Activated T-cell treated with anti-CD3 and anti-CD28 coated beads, Interleukin-2, amount 50 U/mL, for 72 hours (primary cell): ENCODE results near the gene MTRF1L. TPM values are rescaled to one million over a fixed set of nuclear protein-coding genes. Genes with fewer than 3 reads are reported as not detected.
"Not testable (repeated sequence)": the region's sequence is repeated elsewhere in the genome, so short reads cannot be mapped to it uniquely, and the experiment has no call there.

Source experiments
- ATAC-seq, 2 donors: fragments of 150-1000 bp; cut with Tn5 transposase; replicated peaks in 1 of 2; 2 replicates each; pipeline ENCODE4 v1.10.0; 2021; ENCODE audit warnings: moderate library complexity in 2 of 2, mild to moderate bottlenecking in 1 of 2
- DNase-seq, 2 donors: peaks; one replicate each; pipeline ENCODE4 v3.0.0; 2021 to 2022; ENCODE audit warnings: mixed read lengths in 1 of 2
- H3K27ac Mint-ChIP-seq: one replicate; pipeline ENCODE4 v1.8.0; 2022; ENCODE audit warnings: mild to moderate bottlenecking, moderate library complexity, mixed read lengths
- H3K27me3 Mint-ChIP-seq: one replicate; pipeline ENCODE4 v1.8.0; 2022; ENCODE audit warnings: low read depth, mixed read lengths
- H3K36me3 Mint-ChIP-seq, 2 donors: one replicate each; pipeline ENCODE4 v1.8.0; 2022; ENCODE audit warnings: mixed read lengths in 2 of 2, mild to moderate bottlenecking in 1 of 2; ENCODE audit not compliant: insufficient read depth in 2 of 2
- H3K4me1 Mint-ChIP-seq: one replicate; pipeline ENCODE4 v1.8.0; 2022; ENCODE audit warnings: low read depth, mixed read lengths
- H3K4me3 Mint-ChIP-seq, 2 donors: one replicate each; pipeline ENCODE4 v1.8.0; 2022; ENCODE audit warnings: mild to moderate bottlenecking in 2 of 2, mixed read lengths in 2 of 2, moderate library complexity in 2 of 2
- H3K9me3 Mint-ChIP-seq, 2 donors: one replicate each; pipeline ENCODE4 v1.8.0; 2022; ENCODE audit warnings: mixed read lengths in 2 of 2
- total RNA-seq, 2 donors: library from RNA; stranded (reverse); gene quantifications; one replicate each; pipeline ENCODE4 v1.2.3, GENCODE V29; 2022

The MTRF1L gene
- total RNA-seq, 2 donors from 2014 or later = 13.8 to 21.1 TPM

DNA sequence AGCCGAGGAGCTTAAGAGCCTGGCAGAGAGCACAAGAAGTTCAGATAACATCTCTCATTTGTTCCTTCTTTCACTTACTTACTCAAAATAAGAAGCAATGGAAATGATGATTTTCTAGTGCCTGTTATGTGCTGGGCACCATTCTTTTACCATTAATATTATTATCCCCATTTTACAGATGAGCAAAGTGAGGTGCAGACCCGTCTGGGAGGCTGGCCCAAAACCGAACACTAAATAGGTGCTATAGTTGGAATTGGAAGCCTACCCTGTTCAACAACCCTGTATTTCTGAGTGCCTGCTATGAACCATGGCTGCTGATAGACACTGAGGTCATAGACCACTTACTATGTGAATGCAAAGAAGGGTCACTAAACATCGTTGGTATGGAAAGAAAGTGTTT lies 25.0 kb upstream of the MTRF1L start:
- H3K36me3 Mint-ChIP-seq = no peaks in the 10 kb centered on the region
- no peak overlapping the region for H3K27ac Mint-ChIP-seq
- H3K4me3 Mint-ChIP-seq = no peak overlapping the region
- no peaks in the 10 kb centered on the region for H3K9me3 Mint-ChIP-seq
- peaks cover 10% of the 10 kb centered on the region for H3K4me1 Mint-ChIP-seq
- H3K27me3 Mint-ChIP-seq = peaks cover 36% of the 10 kb centered on the region
- ATAC-seq = no peak
- DNase-seq = no peak

DNA sequence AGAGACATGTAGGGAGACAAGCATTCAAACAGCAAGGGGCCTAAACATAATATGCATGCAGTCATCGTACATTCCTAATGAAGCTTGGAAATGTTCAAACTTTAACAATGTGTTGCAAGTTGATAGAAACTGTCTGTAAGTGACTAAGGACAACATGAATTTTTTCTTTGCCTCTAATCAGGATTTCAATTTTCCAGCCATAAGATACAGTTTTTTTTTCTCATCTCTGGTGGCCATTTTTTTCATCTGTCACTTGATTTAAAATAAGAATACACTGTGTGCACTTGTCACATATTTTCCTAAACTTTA lies 22.2 kb upstream of the MTRF1L start:
- DNase-seq = no peak
- peaks cover 29% of the 10 kb centered on the region for H3K27me3 Mint-ChIP-seq
- ATAC-seq = no peak
- H3K4me1 Mint-ChIP-seq = peaks cover 10% of the 10 kb centered on the region
- H3K4me3 Mint-ChIP-seq = no peak overlapping the region
- H3K27ac Mint-ChIP-seq = no peak overlapping the region
- H3K36me3 Mint-ChIP-seq = no peaks in the 10 kb centered on the region
- H3K9me3 Mint-ChIP-seq = no peaks in the 10 kb centered on the region

DNA sequence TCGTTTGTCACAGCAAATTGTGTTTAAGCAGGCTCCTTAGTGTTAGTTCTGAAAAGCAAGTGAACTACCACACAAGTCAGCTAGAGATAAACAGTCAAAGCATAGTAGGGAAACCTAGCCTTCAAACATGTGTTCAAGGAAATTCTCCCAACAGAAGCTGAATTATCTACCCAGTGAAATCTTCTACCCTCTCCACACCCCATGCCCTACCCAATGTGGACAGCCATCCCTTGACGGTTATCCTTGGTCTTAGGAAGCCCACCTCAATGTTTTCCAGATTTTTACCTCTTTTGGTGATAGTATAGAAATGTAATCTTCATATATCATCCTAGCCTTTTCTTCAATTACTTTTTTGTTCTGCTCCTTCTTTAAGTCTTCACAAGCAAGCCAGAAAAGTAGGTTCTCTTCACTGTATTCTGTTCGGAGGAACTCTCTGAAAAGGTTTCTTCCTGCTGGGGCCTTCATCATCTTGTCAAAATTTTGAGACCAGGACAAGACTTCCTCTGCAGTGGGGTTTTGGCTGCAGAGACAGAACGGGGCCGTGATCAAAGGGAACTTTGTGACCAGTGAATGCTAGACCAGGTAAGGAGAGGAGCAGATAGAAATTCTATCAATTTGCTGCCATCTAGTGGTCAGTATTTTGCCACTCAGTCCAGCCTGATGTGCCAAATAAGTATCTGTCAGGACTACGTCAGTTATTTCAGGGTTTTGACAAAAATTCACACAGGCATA lies 21.6 kb upstream of the MTRF1L start:
- DNase-seq (peak; percentile 29 to 49), ATAC-seq (peak; percentile 90 to 97)
- H3K9me3 Mint-ChIP-seq = no peaks in the 10 kb centered on the region
- no peaks in the 10 kb centered on the region for H3K36me3 Mint-ChIP-seq
- peaks cover 10% of the 10 kb centered on the region for H3K4me1 Mint-ChIP-seq
- no peak overlapping the region for H3K4me3 Mint-ChIP-seq
- H3K27me3 Mint-ChIP-seq = peaks cover 29% of the 10 kb centered on the region
- H3K27ac Mint-ChIP-seq = no peak overlapping the region

DNA sequence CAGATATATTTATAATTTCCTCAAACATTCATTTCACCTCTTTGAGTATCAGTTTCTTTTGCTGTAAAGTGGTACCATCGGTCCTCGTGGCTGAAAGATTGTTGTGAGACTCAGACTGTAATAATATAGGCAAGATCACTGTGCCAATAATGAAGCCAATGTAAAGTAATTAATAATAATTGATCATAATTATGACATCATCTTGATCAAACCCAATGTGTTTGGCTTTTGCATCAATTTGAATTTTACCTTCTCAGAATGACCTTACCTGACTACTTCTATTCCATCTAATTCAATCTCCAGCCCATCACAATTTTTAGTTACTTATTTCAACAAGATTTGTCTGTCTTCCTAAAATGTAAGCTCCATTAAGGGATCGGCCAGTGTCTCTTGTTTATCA lies 15.8 kb upstream of the MTRF1L start:
- Mint-ChIP-seq H3K36me3 (no peaks in the 10 kb centered on the region), H3K27me3 (peaks cover 21% of the 10 kb centered on the region), H3K4me1 (no peaks in the 10 kb centered on the region), H3K9me3 (no peaks in the 10 kb centered on the region), H3K4me3 (no peak overlapping the region), H3K27ac (no peak overlapping the region)
- DNase-seq = no peak
- ATAC-seq = no peak

DNA sequence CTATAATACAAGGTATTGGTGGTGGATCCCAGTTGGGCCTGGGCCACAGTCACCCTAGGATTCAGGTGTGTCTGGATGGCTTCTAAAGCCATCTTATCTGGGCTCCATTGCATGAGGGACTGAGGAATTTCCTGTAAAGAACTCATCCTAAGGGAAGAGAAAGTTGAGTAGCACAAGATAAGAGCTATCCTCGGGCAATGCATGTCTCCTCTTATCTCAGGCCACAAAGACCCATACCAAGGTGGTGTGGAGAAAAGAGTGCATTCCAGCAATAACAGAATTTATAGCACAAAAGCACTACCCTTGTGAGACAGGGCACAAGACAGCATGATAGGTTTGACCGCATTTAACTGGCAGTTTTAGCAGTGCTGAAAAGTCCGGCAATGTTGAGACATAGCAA lies 14.3 kb upstream of the MTRF1L start:
- Mint-ChIP-seq H3K9me3 (no peaks in the 10 kb centered on the region), H3K4me1 (no peaks in the 10 kb centered on the region), H3K27ac (no peak overlapping the region), H3K27me3 (peaks cover 30% of the 10 kb centered on the region), H3K36me3 (no peaks in the 10 kb centered on the region), H3K4me3 (no peak overlapping the region)
- ATAC-seq = no peak
- DNase-seq = no peak

DNA sequence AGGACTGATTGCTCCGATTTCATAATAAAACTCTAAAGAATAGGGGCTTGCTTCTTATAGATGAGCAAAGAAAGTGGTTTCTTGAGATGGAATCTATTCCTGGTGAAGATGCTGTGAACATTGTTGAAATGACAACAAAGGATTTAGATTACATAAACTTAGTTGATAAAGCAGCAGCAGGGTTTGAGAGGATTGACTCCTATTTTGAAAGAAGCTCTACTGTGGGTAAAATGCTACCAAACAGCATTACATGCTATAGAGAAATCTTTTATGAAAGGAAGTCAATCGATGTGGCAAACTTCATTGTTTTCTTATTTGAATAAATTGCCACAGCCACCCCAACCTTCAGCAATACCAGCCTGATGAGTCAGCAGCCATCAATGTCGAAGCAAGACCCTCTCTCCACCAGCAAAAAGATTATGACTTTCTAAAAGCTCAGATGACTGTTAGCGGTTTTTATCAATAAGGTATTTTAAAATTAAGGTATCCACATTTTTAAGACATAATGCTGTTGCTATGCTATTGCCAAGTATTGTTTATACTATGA lies 12.7 kb upstream of the MTRF1L start:
- no peaks in the 10 kb centered on the region for H3K9me3 Mint-ChIP-seq
- ATAC-seq (no peak), DNase-seq (no peak)
- H3K27ac Mint-ChIP-seq = no peak overlapping the region
- no peak overlapping the region for H3K4me3 Mint-ChIP-seq
- H3K4me1 Mint-ChIP-seq = no peaks in the 10 kb centered on the region
- H3K36me3 Mint-ChIP-seq = no peaks in the 10 kb centered on the region
- peaks cover 41% of the 10 kb centered on the region for H3K27me3 Mint-ChIP-seq

DNA sequence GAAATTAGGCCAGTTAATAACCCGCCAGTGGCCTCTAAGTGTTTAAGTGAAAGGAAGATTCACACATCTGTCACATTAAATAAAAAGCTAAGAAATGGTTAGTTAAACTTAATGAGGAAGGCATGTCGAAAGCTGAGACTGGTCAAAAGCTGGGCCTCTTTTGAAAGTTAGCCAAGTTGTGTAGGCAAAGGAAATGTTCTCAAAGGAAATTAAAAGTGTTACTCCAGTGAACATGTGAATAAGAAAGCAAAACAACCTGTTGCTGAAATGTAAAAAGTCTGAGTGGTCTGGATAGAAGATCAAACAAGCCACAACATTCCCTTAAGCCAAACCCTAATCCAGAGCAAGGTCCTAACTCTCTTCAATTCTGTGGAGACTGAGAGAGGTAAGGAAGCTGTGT lies 10.9 kb upstream of the MTRF1L start:
- ATAC-seq = no peak
- Mint-ChIP-seq H3K4me1 (no peaks in the 10 kb centered on the region), H3K36me3 (no peaks in the 10 kb centered on the region), H3K9me3 (no peaks in the 10 kb centered on the region), H3K4me3 (no peak overlapping the region), H3K27ac (no peak overlapping the region), H3K27me3 (peaks cover 41% of the 10 kb centered on the region)
- DNase-seq = no peak

DNA sequence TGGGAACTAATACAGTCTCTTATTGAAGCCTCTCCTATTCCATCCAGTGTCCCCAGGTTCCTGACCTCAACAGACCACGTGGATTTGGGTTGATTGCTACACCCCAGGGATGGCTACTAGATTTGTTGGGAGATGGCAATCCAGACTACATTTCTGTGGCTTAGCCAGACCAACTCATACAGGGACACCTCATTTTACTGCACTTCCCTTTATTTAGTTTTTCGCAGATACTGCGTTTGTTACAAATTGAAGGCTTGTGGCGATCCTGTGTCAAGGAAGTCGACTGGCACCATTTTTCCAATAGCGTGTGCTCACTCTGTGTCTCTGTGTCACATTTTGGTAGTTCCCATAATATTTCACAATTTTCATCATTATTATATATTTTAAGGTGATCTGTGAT lies 10.3 kb upstream of the MTRF1L start:
- H3K9me3 Mint-ChIP-seq = no peaks in the 10 kb centered on the region
- no peak overlapping the region for H3K27ac Mint-ChIP-seq
- ATAC-seq = no peak
- no peaks in the 10 kb centered on the region for H3K36me3 Mint-ChIP-seq
- H3K27me3 Mint-ChIP-seq = peaks cover 37% of the 10 kb centered on the region
- no peak for DNase-seq
- H3K4me3 Mint-ChIP-seq = no peak overlapping the region
- H3K4me1 Mint-ChIP-seq = no peaks in the 10 kb centered on the region

DNA sequence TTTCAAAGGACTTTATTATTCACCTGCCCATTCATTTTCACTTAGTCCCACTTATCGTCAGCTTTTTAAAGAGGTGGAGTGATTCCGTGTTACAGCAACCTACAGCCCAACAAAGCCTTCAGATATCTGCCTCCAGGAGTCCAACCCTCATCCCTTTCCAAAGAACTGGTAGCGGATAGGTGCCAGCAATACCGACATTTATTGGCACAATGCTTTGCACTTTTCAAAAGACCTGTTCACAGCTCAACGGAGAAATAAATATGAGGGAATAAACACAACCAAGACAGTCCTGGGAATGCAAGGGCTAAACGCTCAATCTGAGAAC lies 819 bp upstream of the MTRF1L start:
- H3K4me3 Mint-ChIP-seq = peak overlapping the region; percentile 90 to 91
- peak; percentile 10 to 42 for ATAC-seq

DNA sequence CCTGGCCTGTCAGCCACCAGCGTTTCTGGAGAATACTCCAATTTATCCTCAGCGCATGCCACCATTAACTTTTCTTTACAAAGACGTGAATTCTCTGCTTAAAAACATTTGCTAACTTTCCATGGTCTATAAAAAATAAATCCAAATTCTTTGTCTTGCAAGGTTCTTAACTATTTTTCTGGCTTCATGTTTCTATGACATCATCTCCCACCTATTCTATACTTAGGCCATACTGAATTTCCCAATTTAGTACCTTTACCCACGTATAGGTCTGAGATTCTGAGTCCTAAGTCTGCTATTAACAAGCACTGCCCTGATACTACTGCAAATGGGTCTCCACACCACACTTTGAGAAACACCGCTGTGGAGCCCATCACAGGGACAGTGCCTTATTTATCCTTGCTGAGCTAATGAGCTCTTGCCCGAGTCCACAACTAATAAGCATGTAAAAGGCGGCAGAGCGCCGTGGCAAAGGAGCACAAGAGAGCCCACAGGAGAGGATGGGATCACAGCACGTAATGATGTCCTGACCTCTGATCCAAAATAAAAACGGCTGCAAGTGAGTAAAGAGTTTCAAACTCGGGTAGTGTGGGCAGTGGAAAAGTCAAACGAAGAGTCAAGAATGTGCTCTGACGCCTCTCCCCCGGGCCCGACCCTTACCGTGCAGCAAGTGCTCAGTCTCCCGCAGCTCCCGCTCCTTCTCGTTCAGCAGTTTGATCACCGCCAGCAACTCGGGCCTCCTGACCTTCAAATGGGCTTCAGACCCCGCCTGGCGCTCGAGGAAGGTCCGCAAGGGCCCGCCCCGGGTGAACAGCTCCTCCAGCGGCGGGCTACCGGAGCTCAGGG lies 519 bp downstream of the MTRF1L start:
- Mint-ChIP-seq H3K27me3 (no peaks in the 10 kb centered on the region), H3K4me1 (peaks cover 45% of the 10 kb centered on the region), H3K9me3 (no peaks in the 10 kb centered on the region), H3K27ac (peak overlapping the region; percentile 82), H3K36me3 (peaks cover 4 to 30% of the 10 kb centered on the region in 2 donors), H3K4me3 (peak overlapping the region; percentile 90 to 91)
- DNase-seq (peak; percentile 4 to 18), ATAC-seq (peak; percentile 28 to 37)

More for the DNA sequence above, 819 bp upstream of the MTRF1L start:
- DNase-seq = no peak
- Mint-ChIP-seq H3K36me3 (peaks cover 4 to 24% of the 10 kb centered on the region in 2 donors), H3K27me3 (no peaks in the 10 kb centered on the region), H3K27ac (peak overlapping the region; percentile 97), H3K9me3 (no peaks in the 10 kb centered on the region), H3K4me1 (peaks cover 39% of the 10 kb centered on the region)

DNA sequence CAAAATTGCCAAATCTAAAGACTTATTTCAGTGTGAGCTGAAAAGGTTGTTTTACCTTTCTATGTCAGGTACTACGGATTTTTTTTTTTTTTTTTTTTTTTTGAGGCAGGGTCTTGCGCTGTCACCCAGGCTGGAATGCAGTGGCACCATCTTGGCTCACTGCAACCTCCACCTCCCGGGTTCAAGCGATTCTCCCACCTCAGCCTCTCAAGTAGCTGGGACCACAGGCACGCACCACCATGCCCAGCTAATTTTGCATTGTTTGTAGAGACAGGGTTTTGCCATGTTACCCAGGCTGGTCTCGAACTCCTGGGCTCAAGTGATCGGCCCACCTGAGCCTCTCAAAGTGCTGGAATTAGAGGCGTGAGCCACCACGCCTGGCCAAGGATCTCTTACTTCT lies 1.7 kb downstream of the MTRF1L start:
- peak overlapping the region; percentile 91 for H3K27ac Mint-ChIP-seq
- H3K27me3 Mint-ChIP-seq, DNase-seq, ATAC-seq, H3K9me3 Mint-ChIP-seq: not testable (repeated sequence)
- peaks cover 4 to 35% of the 10 kb centered on the region in 2 donors for H3K36me3 Mint-ChIP-seq
- peaks cover 57% of the 10 kb centered on the region for H3K4me1 Mint-ChIP-seq
- H3K4me3 Mint-ChIP-seq = peak overlapping the region; percentile 90 to 91

DNA sequence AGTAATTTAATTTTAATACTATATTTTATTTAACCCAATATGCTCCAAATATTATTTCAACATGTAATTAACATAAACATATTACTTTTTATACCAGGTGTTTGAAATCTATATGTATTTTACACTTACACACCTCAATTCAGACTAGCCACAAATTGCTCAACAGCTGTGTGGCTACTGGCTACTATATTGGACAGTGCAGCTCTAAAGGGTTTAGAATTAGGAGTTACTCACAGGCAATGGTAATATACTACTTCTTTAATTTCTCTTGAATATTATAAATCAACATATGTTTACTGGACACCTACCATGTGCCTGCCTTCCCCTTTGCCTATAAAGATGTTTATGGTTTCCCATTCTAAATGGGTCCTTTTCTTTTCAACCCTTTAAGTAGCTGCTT lies 2.3 kb downstream of the MTRF1L start:
- no peaks in the 10 kb centered on the region for H3K27me3 Mint-ChIP-seq
- no peak for DNase-seq
- H3K9me3 Mint-ChIP-seq = no peaks in the 10 kb centered on the region
- peak overlapping the region; percentile 90 to 91 for H3K4me3 Mint-ChIP-seq
- peaks cover 4 to 38% of the 10 kb centered on the region in 2 donors for H3K36me3 Mint-ChIP-seq
- peaks cover 61% of the 10 kb centered on the region for H3K4me1 Mint-ChIP-seq
- peak overlapping the region; percentile 91 for H3K27ac Mint-ChIP-seq
- ATAC-seq = no peak

DNA sequence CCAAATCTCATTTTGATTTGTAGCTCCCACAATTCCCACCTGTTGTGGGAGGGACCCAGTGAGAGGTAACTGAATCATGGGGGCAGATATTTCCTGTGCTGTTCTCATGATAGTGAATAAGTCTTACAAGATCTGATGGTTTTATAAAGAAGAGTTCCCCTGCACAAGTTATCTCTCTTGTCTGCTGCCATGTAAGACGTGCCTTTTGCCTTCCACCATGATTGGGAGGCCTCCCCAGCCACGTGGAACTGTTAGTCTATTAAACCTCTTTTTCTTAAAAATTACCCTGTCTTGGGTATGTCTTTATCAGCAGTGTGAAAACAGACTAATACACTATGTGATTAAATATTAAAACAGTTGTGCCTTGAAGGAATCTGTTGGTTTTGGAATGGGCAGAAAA lies 3.0 kb downstream of the MTRF1L start:
- ATAC-seq, H3K27me3 Mint-ChIP-seq, H3K9me3 Mint-ChIP-seq, DNase-seq: not testable (repeated sequence)
- peaks cover 4 to 38% of the 10 kb centered on the region in 2 donors for H3K36me3 Mint-ChIP-seq
- H3K27ac Mint-ChIP-seq = peak overlapping the region; percentile 81
- H3K4me1 Mint-ChIP-seq = peaks cover 63% of the 10 kb centered on the region
- peak overlapping the region; percentile 6 to 70 for H3K4me3 Mint-ChIP-seq
